GM12878 (cell line): ENCODE measurements around the gene CDH4. TPM values are rescaled to one million over a fixed set of nuclear protein-coding genes. Genes with fewer than 3 reads are reported as not detected.

ENCODE experiments used
- ATAC-seq: fragments of 200-7000 bp; cut with Tn5 transposase; 3 replicates; pipeline ENCODE4 v1.9.1; 2020; ENCODE audit warnings: mild to moderate bottlenecking, moderate library complexity
- BruUV-seq: library from RNA; stranded (reverse); fragments of 400-500 nt; replicated peaks from 2 replicates; lab custom pipeline; 2021; lab: Mats Ljungman, UMichigan
- CTCF ChIA-PET: fragments of 300-600 bp; sonication (Branson Sonifier 250); formaldehyde crosslinking; extraction: SDS; loops from one replicate; lab custom pipeline; 2021; ENCODE audit warnings: inconsistent platforms; lab: Yijun Ruan, JAX
- POLR2A ChIA-PET: fragments of 350-600 bp; formaldehyde crosslinking; extraction: SDS; loops from one replicate; lab custom pipeline; 2021; ENCODE audit warnings: inconsistent platforms; lab: Charles Lee
- RAD21 ChIA-PET: fragments of 300-600 bp; sonication (Branson Sonifier 250); formaldehyde crosslinking; loops from one replicate; lab custom pipeline; 2023; ENCODE audit warnings: antibody characterized with exemption; ENCODE audit not compliant: unreplicated experiment; lab: Charles Lee
- SMC1A ChIA-PET: fragments of 300-600 bp; sonication (Branson Sonifier 250); formaldehyde crosslinking; loops from one replicate; lab custom pipeline; 2023; ENCODE audit not compliant: unreplicated experiment, uncharacterized antibody; lab: Charles Lee
- DNase-seq: peaks from one replicate; pipeline ENCODE4 v3.0.0-alpha.2; 2011; ENCODE audit warnings: low read depth, low spot score
- FAIRE-seq: peaks from 3 replicates; lab custom pipeline; 2011; peaks lifted over from hg19 to GRCh38; lab: Jason Lieb, UNC
- H2AFZ ChIP-seq: 2 replicates; pipeline ENCODE4 v1.6.0; 2011; ENCODE audit warnings: low read depth, low read length, control low read depth; ENCODE audit not compliant: control insufficient read depth
- H3K27ac ChIP-seq: 2 replicates; pipeline ENCODE4 v1.5.1; 2011; ENCODE audit warnings: control low read depth; ENCODE audit not compliant: control insufficient read depth, insufficient read depth
- H3K27me3 ChIP-seq, 2 experiments: replicated peaks in 1 of 2; 2 replicates each; pipeline versions ENCODE4 v1.6.0 to v1.6.1; 2011; ENCODE audit warnings: low read length in 1 of 2; ENCODE audit not compliant: control insufficient read depth in 2 of 2, insufficient read depth in 2 of 2
- H3K36me3 ChIP-seq, 2 experiments: 2 replicates each; pipeline ENCODE4 v1.5.1; 2011; ENCODE audit warnings: low read length in 1 of 2; ENCODE audit not compliant: control insufficient read depth in 2 of 2, insufficient read depth in 2 of 2
- H3K4me1 ChIP-seq: 2 replicates; pipeline ENCODE4 v1.6.1; 2011; ENCODE audit warnings: mild to moderate bottlenecking, low read length, moderate library complexity, mixed read lengths; ENCODE audit not compliant: control insufficient read depth, insufficient read depth
- H3K4me2 ChIP-seq: 2 replicates; pipeline ENCODE4 v1.6.0; 2011; ENCODE audit warnings: control low read depth; ENCODE audit not compliant: control insufficient read depth, insufficient read depth
- H3K4me3 ChIP-seq: fragments of 200-600 bp; sonication (generic); 2 replicates; pipeline ENCODE4 v1.5.1; 2016
- H3K79me2 ChIP-seq: 2 replicates; pipeline ENCODE4 v1.6.0; 2011; ENCODE audit warnings: low read length; ENCODE audit not compliant: control insufficient read depth, insufficient read depth
- H3K9ac ChIP-seq: 2 replicates; pipeline ENCODE4 v1.8.0; 2011; ENCODE audit warnings: low read length, control low read depth, mixed read lengths; ENCODE audit not compliant: control insufficient read depth, insufficient read depth
- H3K9me3 ChIP-seq: replicated peaks from 3 replicates; pipeline ENCODE4 v1.5.1; 2011; ENCODE audit warnings: mild to moderate bottlenecking, low read length; ENCODE audit not compliant: control insufficient read depth, insufficient read depth
- H4K20me1 ChIP-seq: 2 replicates; pipeline ENCODE4 v1.6.0; 2011; ENCODE audit not compliant: control insufficient read depth, insufficient read depth
- ASH2L ChIP-seq: fragments of 300-600, 200-600 bp; sonication (generic); IDR thresholded peaks from 2 replicates; pipeline ENCODE4 v1.6.1; 2017; ENCODE audit warnings: low read depth, mild to moderate bottlenecking, borderline replicate concordance
- CBFB ChIP-seq: IDR thresholded peaks from 2 replicates; pipeline ENCODE4 v1.6.1; 2016; ENCODE audit warnings: antibody characterized with exemption, low read depth
- CBX5 ChIP-seq: sonication (generic); IDR thresholded peaks from 2 replicates; pipeline ENCODE4 v1.6.1; 2016; ENCODE audit warnings: low read depth, moderate library complexity, mild to moderate bottlenecking, inconsistent platforms
- DPF2 ChIP-seq: fragments of 450-650 bp; IDR thresholded peaks from 2 replicates; pipeline ENCODE4 v1.6.1; 2017; ENCODE audit warnings: mild to moderate bottlenecking
- EZH2 ChIP-seq: IDR thresholded peaks from 2 replicates; pipeline ENCODE4 v1.6.1; 2012; ENCODE audit warnings: low read depth, mild to moderate bottlenecking, control low read depth, inconsistent platforms, low read length, borderline replicate concordance; ENCODE audit not compliant: control insufficient read depth
- JUND ChIP-seq: IDR thresholded peaks from 2 replicates; pipeline ENCODE4 v1.6.1; 2012; ENCODE audit warnings: low read depth, mild to moderate bottlenecking, low read length, improper control_type of control experiment, moderate library complexity
- NR2C1 ChIP-seq: fragments of 450-650 bp; IDR thresholded peaks from 2 replicates; pipeline ENCODE4 v1.6.1; 2017; ENCODE audit warnings: antibody characterized with exemption, mild to moderate bottlenecking, moderate library complexity
- PAX5 ChIP-seq: IDR thresholded peaks from 2 replicates; pipeline ENCODE4 v1.6.1; 2011; ENCODE audit warnings: low read depth, low read length, borderline replicate concordance
- POLR2A ChIP-seq: IDR thresholded peaks from 2 replicates; pipeline ENCODE4 v1.6.1; 2011; ENCODE audit warnings: low read depth, mild to moderate bottlenecking, low read length
- SRF ChIP-seq, 2 experiments: IDR thresholded peaks; 2 replicates each; pipeline ENCODE4 v1.6.1; 2011; ENCODE audit warnings: low read depth in 2 of 2, low read length in 2 of 2, mild to moderate bottlenecking in 1 of 2, moderate library complexity in 1 of 2
- TBL1XR1 ChIP-seq: IDR thresholded peaks from 2 replicates; pipeline ENCODE4 v1.6.1; 2012; ENCODE audit warnings: low read depth, low read length, improper control_type of control experiment
- TCF7 ChIP-seq: IDR thresholded peaks from 2 replicates; pipeline ENCODE4 v1.6.1; 2014; ENCODE audit warnings: antibody characterized with exemption, borderline replicate concordance
- ZNF217 ChIP-seq: fragments of 450-650 bp; IDR thresholded peaks from 2 replicates; pipeline ENCODE4 v1.6.1; 2017; ENCODE audit warnings: antibody characterized with exemption, mild to moderate bottlenecking
- ZNF24 ChIP-seq: fragments of 450-650 bp; IDR thresholded peaks from 2 replicates; pipeline ENCODE4 v1.6.1; 2017; ENCODE audit warnings: antibody characterized with exemption, mild to moderate bottlenecking
- ZNF622 ChIP-seq: fragments of 450-650 bp; IDR thresholded peaks from 2 replicates; pipeline ENCODE4 v1.6.1; 2017; ENCODE audit warnings: mild to moderate bottlenecking, inconsistent platforms
- WGBS: methylation state at CpG from one replicate; pipeline ENCODE4 v1.1.6; 2016; ENCODE audit warnings: low lambda C conversion rate; ENCODE audit not compliant: insufficient replicate concordance, insufficient coverage; ENCODE audit errors: missing lambda C conversion rate; 5-methylcytosine and 5-hydroxymethylcytosine counted together
- in situ Hi-C: fragments of 300-500 bp; cut with MboI; formaldehyde crosslinking; loops from 9 replicates; pipeline ENCODE4 v1.14.3; 2018; ENCODE audit warnings: mixed read lengths
- intact Hi-C: fragments of 100-400 bp; cut with micrococcal nuclease; formaldehyde crosslinking; loops from one replicate; pipeline ENCODE4 v1.14.2; 2022; ENCODE audit not compliant: unreplicated experiment
- polyA plus RNA-seq, 11 experiments: library from polyadenylated mRNA; depleted of rRNA in 4 of 11; unstranded in 6 of 11; stranded (reverse) in 5 of 11; fragments of >200 nt; fragmentation: Nextera tagmentation in 4 of 11; fragmentation: Illumina TruSeq in 1 of 11; extraction: Ambion mirVana in 4 of 11; extraction: Trizol in 1 of 11; gene quantifications; 1 replicate in 1 of 11; 2 replicates in 10 of 11; pipeline versions ENCODE4 v1.2.1 to v1.2.3, GENCODE V29; 2011 to 2016; ENCODE audit warnings: inconsistent platforms in 2 of 11, missing spikeins in 2 of 11, low read depth in 1 of 11
- total RNA-seq, 4 experiments: library from RNA; depleted of rRNA in 3 of 4; stranded (reverse); fragments of >200 nt in 3 of 4; fragmentation: Illumina TruSeq in 1 of 4; extraction: Trizol in 1 of 4; gene quantifications; 2 replicates each; pipeline versions ENCODE4 v1.2.1 to v1.2.3, GENCODE V29; 2013 to 2021
- TF ChIP-seq, protein P1 (sequence below): IDR thresholded peaks from 2 replicates; pipeline ENCODE4 v1.6.1; 2011; ENCODE audit warnings: borderline replicate concordance, low read depth, mild to moderate bottlenecking, moderate library complexity, low read length; ENCODE audit not compliant: insufficient read depth, poor library complexity, severe bottlenecking
- TF ChIP-seq, protein P2 (sequence below): fragments of 450-650 bp; IDR thresholded peaks from 2 replicates; pipeline ENCODE4 v1.6.1; 2017; ENCODE audit warnings: mild to moderate bottlenecking
- TF ChIP-seq, protein P3 (sequence below): fragments of 450-650 bp; conservative IDR thresholded peaks from 2 replicates; pipeline ENCODE4 v1.6.1; 2017; ENCODE audit warnings: mild to moderate bottlenecking, moderate library complexity

Gene CDH4
- total and polyA plus RNA-seq, 10 of the 15 experiments (the other 5 are each of a cell fraction or from before 2014, with no cell fraction given), result not detected

DNA sequence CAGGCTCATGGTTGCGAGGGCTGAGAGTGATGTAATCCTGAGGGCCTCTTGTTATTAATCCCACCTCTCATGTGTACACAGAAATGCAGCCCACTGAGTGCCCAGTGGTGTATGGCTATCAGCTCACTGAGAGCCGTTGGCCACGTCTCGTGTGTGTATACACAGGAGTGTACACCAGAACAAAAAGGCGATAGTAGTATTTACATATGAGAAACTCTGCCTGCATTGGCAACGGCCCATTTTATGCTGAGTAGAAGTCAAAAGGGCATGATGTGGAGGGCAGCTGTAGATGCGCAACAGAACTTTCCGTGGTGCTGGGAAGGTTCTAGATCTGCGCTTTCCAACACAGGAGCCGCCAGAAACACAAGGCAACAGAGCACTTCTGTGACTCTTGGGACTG, 28.9 kb upstream of the CDH4 start:
- intact Hi-C loops, result no loop called here
- ATAC-seq (no peak), DNase-seq (no peak), FAIRE-seq (no peak)
- Histone ChIP-seq H3K79me2 (no peaks in the 10 kb centered on the region), H4K20me1 (no peaks in the 10 kb centered on the region), H2AFZ (no peak overlapping the region)
- CTCF ChIA-PET, result no interaction called here
- TF ChIP-seq EZH2, result no peak
- no peak for TF ChIP-seq TBL1XR1
- TF ChIP-seq CBX5, result no peak
- TF ChIP-seq TCF7, result no peak
- TF ChIP-seq SRF (IDR thresholded peaks at IDR 0.05; ENCODE audit: low read depth in 2 of 2, low read length in 2 of 2), result no peak
- TF ChIP-seq ZNF217, result no peak
- no peak for TF ChIP-seq POLR2A
- no peak for TF ChIP-seq CBFB
- TF ChIP-seq, protein P1, sequence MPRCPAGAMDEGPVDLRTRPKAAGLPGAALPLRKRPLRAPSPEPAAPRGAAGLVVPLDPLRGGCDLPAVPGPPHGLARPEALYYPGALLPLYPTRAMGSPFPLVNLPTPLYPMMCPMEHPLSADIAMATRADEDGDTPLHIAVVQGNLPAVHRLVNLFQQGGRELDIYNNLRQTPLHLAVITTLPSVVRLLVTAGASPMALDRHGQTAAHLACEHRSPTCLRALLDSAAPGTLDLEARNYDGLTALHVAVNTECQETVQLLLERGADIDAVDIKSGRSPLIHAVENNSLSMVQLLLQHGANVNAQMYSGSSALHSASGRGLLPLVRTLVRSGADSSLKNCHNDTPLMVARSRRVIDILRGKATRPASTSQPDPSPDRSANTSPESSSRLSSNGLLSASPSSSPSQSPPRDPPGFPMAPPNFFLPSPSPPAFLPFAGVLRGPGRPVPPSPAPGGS, result no peak
- no peak for TF ChIP-seq ZNF24
- TF ChIP-seq NR2C1, result no peak
- TF ChIP-seq, protein P2, sequence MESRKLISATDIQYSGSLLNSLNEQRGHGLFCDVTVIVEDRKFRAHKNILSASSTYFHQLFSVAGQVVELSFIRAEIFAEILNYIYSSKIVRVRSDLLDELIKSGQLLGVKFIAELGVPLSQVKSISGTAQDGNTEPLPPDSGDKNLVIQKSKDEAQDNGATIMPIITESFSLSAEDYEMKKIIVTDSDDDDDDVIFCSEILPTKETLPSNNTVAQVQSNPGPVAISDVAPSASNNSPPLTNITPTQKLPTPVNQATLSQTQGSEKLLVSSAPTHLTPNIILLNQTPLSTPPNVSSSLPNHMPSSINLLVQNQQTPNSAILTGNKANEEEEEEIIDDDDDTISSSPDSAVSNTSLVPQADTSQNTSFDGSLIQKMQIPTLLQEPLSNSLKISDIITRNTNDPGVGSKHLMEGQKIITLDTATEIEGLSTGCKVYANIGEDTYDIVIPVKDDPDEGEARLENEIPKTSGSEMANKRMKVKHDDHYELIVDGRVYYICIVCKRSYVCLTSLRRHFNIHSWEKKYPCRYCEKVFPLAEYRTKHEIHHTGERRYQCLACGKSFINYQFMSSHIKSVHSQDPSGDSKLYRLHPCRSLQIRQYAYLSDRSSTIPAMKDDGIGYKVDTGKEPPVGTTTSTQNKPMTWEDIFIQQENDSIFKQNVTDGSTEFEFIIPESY, result no peak
- TF ChIP-seq DPF2, result no peak
- TF ChIP-seq, protein P3, sequence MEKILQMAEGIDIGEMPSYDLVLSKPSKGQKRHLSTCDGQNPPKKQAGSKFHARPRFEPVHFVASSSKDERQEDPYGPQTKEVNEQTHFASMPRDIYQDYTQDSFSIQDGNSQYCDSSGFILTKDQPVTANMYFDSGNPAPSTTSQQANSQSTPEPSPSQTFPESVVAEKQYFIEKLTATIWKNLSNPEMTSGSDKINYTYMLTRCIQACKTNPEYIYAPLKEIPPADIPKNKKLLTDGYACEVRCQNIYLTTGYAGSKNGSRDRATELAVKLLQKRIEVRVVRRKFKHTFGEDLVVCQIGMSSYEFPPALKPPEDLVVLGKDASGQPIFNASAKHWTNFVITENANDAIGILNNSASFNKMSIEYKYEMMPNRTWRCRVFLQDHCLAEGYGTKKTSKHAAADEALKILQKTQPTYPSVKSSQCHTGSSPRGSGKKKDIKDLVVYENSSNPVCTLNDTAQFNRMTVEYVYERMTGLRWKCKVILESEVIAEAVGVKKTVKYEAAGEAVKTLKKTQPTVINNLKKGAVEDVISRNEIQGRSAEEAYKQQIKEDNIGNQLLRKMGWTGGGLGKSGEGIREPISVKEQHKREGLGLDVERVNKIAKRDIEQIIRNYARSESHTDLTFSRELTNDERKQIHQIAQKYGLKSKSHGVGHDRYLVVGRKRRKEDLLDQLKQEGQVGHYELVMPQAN, result no peak
- no peak for TF ChIP-seq PAX5
- no peak for TF ChIP-seq JUND
- no peak for TF ChIP-seq ASH2L
- no peak for TF ChIP-seq ZNF622
- TF ChIP-seq, all 136 proteins: peak for 0
- Histone ChIP-seq H3K36me3 (no peaks in the 10 kb centered on the region), H3K4me3 (no peak overlapping the region), H3K9ac (no peak overlapping the region), H3K9me3 (no peaks in the 10 kb centered on the region; the same call in 2 of the 3 replicates), H3K27ac (no peak overlapping the region), H3K27me3 (no peaks in the 10 kb centered on the region), H3K4me2 (no peak overlapping the region), H3K4me1 (no peaks in the 10 kb centered on the region)
- SMC1A ChIA-PET, result no interaction called here
- no TSS peak for BruUV-seq
- in situ Hi-C loops, result loop anchor here (25.0 kb wide), 1 partner anchor 614 kb away; no protein-coding TSS in a partner anchor
- POLR2A ChIA-PET, result no interaction called here
- 56% methylated on average over 10 of the region's 10 CpGs for WGBS
- RAD21 ChIA-PET, result no interaction called here
